ENCODE measurements around the gene UNC13C. TPM values are rescaled to one million over a fixed set of nuclear protein-coding genes. Genes with fewer than 3 reads are reported as not detected.
A peak's percentile ranks its signal among the peaks of the same experiment; 100 is the strongest.

UNC13C gene
- polyA plus RNA-seq, 6 donors from 2014 or later = not detected

GRCh38 chr15:54097019-54097418, 118.8 kb downstream of the UNC13C start:
- Mint-ChIP-seq H3K4me3 (no peak overlapping the region), H3K27me3 (no peaks in the 10 kb centered on the region), H3K27ac (no peak overlapping the region), H3K9me3 (no peaks in the 10 kb centered on the region), H3K4me1 (no peaks in the 10 kb centered on the region), H3K36me3 (no peaks in the 10 kb centered on the region)
- no peak for ATAC-seq (ENCODE audit: low read depth in 2 of 2)
- no peak for DNase-seq

GRCh38 chr15:54099010-54099409, 120.8 kb downstream of the UNC13C start:
- ATAC-seq (ENCODE audit: low read depth in 2 of 2) (no peak), DNase-seq (no peak)
- H3K27me3 Mint-ChIP-seq = peaks cover 0 to 8% (median 0%) of the 10 kb centered on the region in 3 donors
- no peaks in the 10 kb centered on the region for H3K4me1 Mint-ChIP-seq
- no peaks in the 10 kb centered on the region for H3K9me3 Mint-ChIP-seq
- H3K27ac Mint-ChIP-seq = no peak overlapping the region
- H3K4me3 Mint-ChIP-seq = no peak overlapping the region
- H3K36me3 Mint-ChIP-seq = no peaks in the 10 kb centered on the region

GRCh38 chr15:54101664-54102270, 123.5 kb downstream of the UNC13C start:
- H3K9me3 Mint-ChIP-seq = no peaks in the 10 kb centered on the region
- no peak overlapping the region for H3K4me3 Mint-ChIP-seq
- DNase-seq = no peak
- H3K36me3 Mint-ChIP-seq = no peaks in the 10 kb centered on the region
- no peak for ATAC-seq (ENCODE audit: low read depth in 2 of 2)
- H3K27ac Mint-ChIP-seq = no peak overlapping the region
- peaks cover 0 to 8% (median 0%) of the 10 kb centered on the region in 3 donors for H3K27me3 Mint-ChIP-seq
- H3K4me1 Mint-ChIP-seq = no peaks in the 10 kb centered on the region

- Mint-ChIP-seq H3K4me1 (no peaks in the 10 kb centered on the region), H3K9me3 (no peaks in the 10 kb centered on the region), H3K27me3 (peaks cover 0 to 8% (median 0%) of the 10 kb centered on the region in 3 donors), H3K4me3 (no peak overlapping the region), H3K36me3 (no peaks in the 10 kb centered on the region), H3K27ac (no peak overlapping the region)
- ATAC-seq (ENCODE audit: low read depth in 2 of 2) = no peak
- DNase-seq = no peak
Observed at GRCh38 chr15:54102704-54103103, 124.5 kb downstream of the UNC13C start.

GRCh38 chr15:54109014-54109413, 130.8 kb downstream of the UNC13C start:
- H3K9me3 Mint-ChIP-seq = peaks cover 0 to 4% (median 0%) of the 10 kb centered on the region in 7 donors
- no peaks in the 10 kb centered on the region for H3K36me3 Mint-ChIP-seq
- no peak overlapping the region for H3K27ac Mint-ChIP-seq
- H3K4me1 Mint-ChIP-seq = no peaks in the 10 kb centered on the region
- ATAC-seq (ENCODE audit: low read depth in 2 of 2) = no peak
- no peaks in the 10 kb centered on the region for H3K27me3 Mint-ChIP-seq
- no peak for DNase-seq
- H3K4me3 Mint-ChIP-seq = no peak overlapping the region

GRCh38 chr15:54119051-54119450, 140.8 kb downstream of the UNC13C start:
- no peak for ATAC-seq (ENCODE audit: low read depth in 2 of 2)
- H3K4me3 Mint-ChIP-seq = no peak overlapping the region
- DNase-seq = no peak
- no peaks in the 10 kb centered on the region for H3K27me3 Mint-ChIP-seq
- H3K9me3 Mint-ChIP-seq = peaks cover 0 to 12% (median 5%) of the 10 kb centered on the region in 7 donors
- H3K4me1 Mint-ChIP-seq = no peaks in the 10 kb centered on the region
- H3K36me3 Mint-ChIP-seq = no peaks in the 10 kb centered on the region
- H3K27ac Mint-ChIP-seq = no peak overlapping the region

GRCh38 chr15:54120949-54121463, 142.8 kb downstream of the UNC13C start:
- H3K27me3 Mint-ChIP-seq = no peaks in the 10 kb centered on the region
- DNase-seq (no peak), ATAC-seq (ENCODE audit: low read depth in 2 of 2) (no peak)
- H3K9me3 Mint-ChIP-seq = peaks cover 0 to 12% (median 5%) of the 10 kb centered on the region in 7 donors
- no peaks in the 10 kb centered on the region for H3K36me3 Mint-ChIP-seq
- no peak overlapping the region for H3K27ac Mint-ChIP-seq
- no peaks in the 10 kb centered on the region for H3K4me1 Mint-ChIP-seq
- H3K4me3 Mint-ChIP-seq = no peak overlapping the region

- no peak for DNase-seq
- H3K36me3 Mint-ChIP-seq = no peaks in the 10 kb centered on the region
- H3K4me3 Mint-ChIP-seq = no peak overlapping the region
- no peak overlapping the region for H3K27ac Mint-ChIP-seq
- no peaks in the 10 kb centered on the region for H3K4me1 Mint-ChIP-seq
- ATAC-seq (ENCODE audit: low read depth in 2 of 2) = no peak
- H3K27me3 Mint-ChIP-seq = no peaks in the 10 kb centered on the region
- H3K9me3 Mint-ChIP-seq = peaks cover 0 to 11% (median 1%) of the 10 kb centered on the region in 7 donors
Observed at GRCh38 chr15:54127574-54127973, 149.3 kb downstream of the UNC13C start.

GRCh38 chr15:54131410-54131809, 153.2 kb downstream of the UNC13C start:
- DNase-seq = no peak
- no peak overlapping the region for H3K4me3 Mint-ChIP-seq
- no peaks in the 10 kb centered on the region for H3K27me3 Mint-ChIP-seq
- H3K27ac Mint-ChIP-seq = no peak overlapping the region
- ATAC-seq (ENCODE audit: low read depth in 2 of 2) = no peak
- H3K36me3 Mint-ChIP-seq = no peaks in the 10 kb centered on the region
- H3K4me1 Mint-ChIP-seq = no peaks in the 10 kb centered on the region
- H3K9me3 Mint-ChIP-seq = peaks cover 0 to 10% (median 1%) of the 10 kb centered on the region in 7 donors

GRCh38 chr15:54149115-54149531, 170.9 kb downstream of the UNC13C start:
- H3K27me3 Mint-ChIP-seq = no peaks in the 10 kb centered on the region
- no peaks in the 10 kb centered on the region for H3K36me3 Mint-ChIP-seq
- no peak overlapping the region for H3K4me3 Mint-ChIP-seq
- H3K9me3 Mint-ChIP-seq = peaks cover 0 to 4% (median 0%) of the 10 kb centered on the region in 7 donors
- ATAC-seq (ENCODE audit: low read depth in 2 of 2) (no peak), DNase-seq (no peak)
- H3K4me1 Mint-ChIP-seq = no peaks in the 10 kb centered on the region
- H3K27ac Mint-ChIP-seq = peak overlapping the region in 1 of 6 donors; percentile 7

- H3K4me1 Mint-ChIP-seq = no peaks in the 10 kb centered on the region
- no peak overlapping the region for H3K27ac Mint-ChIP-seq
- peaks cover 0 to 4% (median 0%) of the 10 kb centered on the region in 7 donors for H3K9me3 Mint-ChIP-seq
- H3K27me3 Mint-ChIP-seq = no peaks in the 10 kb centered on the region
- DNase-seq (no peak), ATAC-seq (ENCODE audit: low read depth in 2 of 2) (no peak)
- no peaks in the 10 kb centered on the region for H3K36me3 Mint-ChIP-seq
- no peak overlapping the region for H3K4me3 Mint-ChIP-seq
Observed at GRCh38 chr15:54150255-54150654, 172.0 kb downstream of the UNC13C start.

GRCh38 chr15:54159012-54159411, 180.8 kb downstream of the UNC13C start:
- Mint-ChIP-seq H3K36me3 (no peaks in the 10 kb centered on the region), H3K27me3 (no peaks in the 10 kb centered on the region), H3K4me1 (no peaks in the 10 kb centered on the region), H3K9me3 (peaks cover 0 to 1% (median 0%) of the 10 kb centered on the region in 7 donors), H3K4me3 (no peak overlapping the region), H3K27ac (no peak overlapping the region)
- no peak for ATAC-seq (ENCODE audit: low read depth in 2 of 2)
- DNase-seq = no peak

GRCh38 chr15:54187325-54187724, 209.1 kb downstream of the UNC13C start:
- Mint-ChIP-seq H3K4me3 (no peak overlapping the region), H3K27me3 (no peaks in the 10 kb centered on the region), H3K9me3 (peaks cover 0 to 14% (median 3%) of the 10 kb centered on the region in 7 donors)

GRCh38 chr15:54197995-54198394, 219.8 kb downstream of the UNC13C start:
- H3K27me3 Mint-ChIP-seq = no peaks in the 10 kb centered on the region
- peaks cover 9 to 23% (median 12%) of the 10 kb centered on the region in 7 donors for H3K9me3 Mint-ChIP-seq
- no peaks in the 10 kb centered on the region for H3K4me1 Mint-ChIP-seq
- no peaks in the 10 kb centered on the region for H3K36me3 Mint-ChIP-seq
- H3K27ac Mint-ChIP-seq = no peak overlapping the region
- no peak for DNase-seq
- ATAC-seq (ENCODE audit: low read depth in 2 of 2) = no peak
- H3K4me3 Mint-ChIP-seq = no peak overlapping the region

More at GRCh38 chr15:54187325-54187724, 209.1 kb downstream of the UNC13C start:
- H3K27ac Mint-ChIP-seq = no peak overlapping the region
- no peaks in the 10 kb centered on the region for H3K4me1 Mint-ChIP-seq
- DNase-seq = no peak
- ATAC-seq (ENCODE audit: low read depth in 2 of 2) = no peak
- no peaks in the 10 kb centered on the region for H3K36me3 Mint-ChIP-seq
